HG02885 (cell line): ENCODE results near the gene LAMB4.

Experiments used
- ATAC-seq: cut with Tn5 transposase; IDR thresholded peaks from one replicate; pipeline ENCODE4 v1.9.1; 2021; ENCODE audit warnings: mild to moderate bottlenecking; ENCODE audit not compliant: unreplicated experiment, poor library complexity

The LAMB4 gene

DNA sequence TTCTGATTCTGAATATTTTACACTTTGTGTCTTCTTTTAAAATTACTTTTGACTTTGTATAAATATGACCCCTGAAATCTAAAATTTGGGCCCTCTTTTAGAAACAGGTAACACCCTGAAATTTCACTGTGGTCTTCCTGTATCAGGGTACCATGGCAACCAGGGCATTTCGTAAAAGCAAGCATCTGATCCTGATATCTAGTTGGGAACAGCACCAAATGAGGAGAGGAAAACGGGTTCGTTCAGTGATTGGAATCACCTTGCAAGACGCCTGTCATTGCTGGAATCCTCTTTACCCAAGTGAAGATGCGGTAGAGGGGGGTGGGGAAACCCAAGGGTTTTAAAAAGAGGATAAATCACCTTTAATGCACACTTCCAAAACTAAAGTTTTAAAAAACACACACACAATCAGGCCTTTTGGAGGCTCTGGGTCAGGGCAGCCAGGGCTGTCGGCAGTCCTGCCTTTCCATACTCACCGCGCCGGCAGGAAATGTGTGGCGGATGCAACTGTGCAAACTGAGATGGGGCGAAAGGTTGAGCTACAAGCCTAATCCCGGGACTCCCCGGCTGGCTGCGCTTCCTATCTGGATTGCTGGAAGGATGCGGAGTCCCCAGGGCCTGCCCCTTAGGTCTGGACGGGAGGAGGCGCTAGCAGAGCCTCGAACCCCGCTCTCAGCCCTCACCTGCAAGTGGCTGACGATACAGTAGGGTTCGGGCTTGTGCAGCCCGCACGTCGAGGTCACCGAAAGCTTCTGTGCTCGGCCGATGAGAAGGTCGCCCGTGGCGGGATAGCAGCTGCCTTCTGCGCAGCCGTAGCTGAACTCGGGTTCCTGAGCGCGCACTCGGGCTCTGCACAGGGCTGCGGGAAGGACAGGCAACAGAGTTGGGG lies 129.0 kb downstream of the LAMB4 start:
- no peak for ATAC-seq

DNA sequence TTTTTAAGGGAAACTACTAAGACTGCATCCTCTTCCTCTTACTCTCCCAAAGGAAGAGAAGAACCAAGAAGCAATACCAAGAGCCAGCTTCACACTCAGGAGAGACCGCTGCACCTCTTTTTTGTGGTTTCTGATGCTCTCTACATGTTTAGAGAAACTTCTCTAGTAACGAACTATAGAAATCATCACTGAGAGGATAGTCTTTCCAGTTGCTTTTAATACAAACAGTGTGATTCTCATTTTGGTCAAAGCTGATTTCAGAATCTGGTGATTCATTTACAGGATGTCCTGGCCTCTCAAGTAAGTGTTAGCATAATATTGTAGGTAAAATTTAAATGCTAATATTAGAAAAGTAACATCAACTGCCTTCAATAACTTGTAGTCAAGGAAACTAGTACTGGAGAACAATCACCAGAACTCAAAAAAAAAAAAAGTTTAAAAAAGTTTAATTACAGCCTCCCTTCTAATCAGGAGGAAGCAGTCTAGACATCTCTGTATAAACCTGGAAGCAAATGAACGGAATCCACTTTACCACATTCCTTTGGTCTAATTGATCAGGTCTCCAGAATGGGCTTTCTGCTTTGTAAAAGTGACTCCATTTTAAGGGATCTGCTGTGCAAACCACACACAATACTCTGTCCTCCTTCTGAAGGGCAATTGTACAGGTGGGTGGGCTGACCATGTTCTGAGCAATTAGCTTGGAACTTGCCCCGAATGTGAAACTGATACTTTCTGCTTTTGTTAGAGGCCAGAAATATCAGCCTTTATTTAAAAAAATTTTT lies 130.2 kb downstream of the LAMB4 start:
- no peak for ATAC-seq

DNA sequence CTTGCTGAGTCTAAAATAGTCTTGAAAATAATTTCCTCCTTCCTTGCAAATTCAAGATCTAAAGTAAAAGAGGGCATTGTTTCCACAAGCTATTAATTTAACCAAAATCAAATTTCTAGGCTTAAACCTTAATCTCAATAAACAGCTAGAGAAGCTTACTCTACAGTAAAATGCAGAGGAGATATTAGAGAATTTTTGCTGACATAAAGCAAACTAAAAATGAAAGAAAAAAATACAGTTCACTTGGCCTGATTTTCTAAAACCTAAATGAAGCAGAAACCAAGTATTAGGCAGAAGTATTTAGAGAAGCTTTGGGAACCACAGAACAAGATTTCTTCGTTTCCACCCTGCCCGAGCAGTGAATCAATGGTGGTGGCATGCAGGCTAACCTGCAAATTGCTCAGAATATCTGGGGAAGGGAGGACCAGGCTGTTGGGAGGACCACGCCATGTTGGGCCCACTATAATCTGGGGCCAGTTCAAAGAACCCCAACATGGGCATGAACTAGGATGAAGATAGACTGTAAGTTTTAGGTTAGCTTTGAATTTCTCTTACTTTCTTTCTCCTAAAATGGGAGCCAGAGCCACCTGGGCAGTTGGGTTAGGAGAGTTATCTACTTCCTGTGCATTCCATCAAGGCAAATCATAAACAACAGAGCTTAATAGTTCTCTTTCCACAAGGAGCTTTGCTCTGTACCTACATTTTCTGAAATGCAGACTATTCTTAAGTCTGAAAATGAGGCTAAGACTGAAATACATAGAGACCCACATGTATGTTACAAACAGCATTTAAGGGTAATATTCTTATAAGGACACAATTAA lies 131.3 kb downstream of the LAMB4 start:
- ATAC-seq, result no peak

DNA sequence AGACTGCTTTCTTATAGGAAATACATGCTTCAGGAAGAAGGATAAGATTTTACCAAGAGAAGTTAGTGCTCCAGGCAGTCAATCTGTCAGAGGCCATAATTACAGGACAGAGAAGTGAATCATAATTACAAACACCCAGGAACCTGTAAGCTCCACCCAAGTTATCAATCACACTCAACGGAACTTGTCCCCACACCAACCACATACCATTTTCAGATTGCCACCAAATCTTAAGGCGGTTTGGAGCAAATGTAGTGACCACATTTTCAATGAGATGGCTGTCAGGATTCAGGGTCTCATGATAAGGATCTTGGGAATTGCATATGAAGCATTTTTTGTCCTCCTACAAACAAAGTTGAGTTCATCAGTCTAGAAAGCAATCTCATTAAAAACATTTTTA lies 132.0 kb downstream of the LAMB4 start:
- no peak for ATAC-seq

DNA sequence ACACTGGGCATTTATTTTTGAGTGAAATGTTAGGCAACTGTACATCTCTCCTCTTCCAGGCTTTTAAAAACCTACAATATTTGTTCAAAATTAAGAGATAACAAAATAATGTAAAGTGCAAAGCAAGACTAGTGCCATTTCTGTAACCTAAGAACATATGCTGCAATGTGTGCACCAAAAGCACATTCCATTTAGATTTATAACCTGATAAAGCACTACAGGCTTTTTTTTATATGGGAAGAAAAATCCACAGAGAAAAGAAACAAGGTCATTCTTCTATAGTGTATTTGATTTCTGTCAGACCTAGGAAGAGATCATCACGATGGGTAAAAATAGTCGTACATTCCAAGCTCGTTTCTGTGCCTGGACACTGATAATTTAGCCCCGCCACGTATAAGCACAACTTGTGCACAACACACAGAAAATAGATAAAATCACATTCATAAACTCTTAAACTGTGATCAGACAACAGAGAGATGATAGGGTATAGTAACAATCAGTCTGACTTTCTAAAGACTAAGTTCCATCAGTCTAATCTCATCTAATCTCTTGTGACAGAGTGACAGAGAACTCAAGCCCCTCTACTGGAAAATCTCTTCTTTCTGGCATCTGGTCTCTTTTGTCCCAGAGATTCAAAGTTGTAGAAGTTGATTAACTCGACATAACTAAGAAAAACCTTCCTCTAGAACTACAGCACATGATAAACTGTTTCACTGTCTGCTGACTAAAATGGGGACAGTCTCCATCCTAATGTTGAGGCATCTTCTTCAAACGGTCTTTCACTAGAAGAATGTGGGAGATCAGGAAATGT lies 133.9 kb downstream of the LAMB4 start:
- no peak for ATAC-seq

DNA sequence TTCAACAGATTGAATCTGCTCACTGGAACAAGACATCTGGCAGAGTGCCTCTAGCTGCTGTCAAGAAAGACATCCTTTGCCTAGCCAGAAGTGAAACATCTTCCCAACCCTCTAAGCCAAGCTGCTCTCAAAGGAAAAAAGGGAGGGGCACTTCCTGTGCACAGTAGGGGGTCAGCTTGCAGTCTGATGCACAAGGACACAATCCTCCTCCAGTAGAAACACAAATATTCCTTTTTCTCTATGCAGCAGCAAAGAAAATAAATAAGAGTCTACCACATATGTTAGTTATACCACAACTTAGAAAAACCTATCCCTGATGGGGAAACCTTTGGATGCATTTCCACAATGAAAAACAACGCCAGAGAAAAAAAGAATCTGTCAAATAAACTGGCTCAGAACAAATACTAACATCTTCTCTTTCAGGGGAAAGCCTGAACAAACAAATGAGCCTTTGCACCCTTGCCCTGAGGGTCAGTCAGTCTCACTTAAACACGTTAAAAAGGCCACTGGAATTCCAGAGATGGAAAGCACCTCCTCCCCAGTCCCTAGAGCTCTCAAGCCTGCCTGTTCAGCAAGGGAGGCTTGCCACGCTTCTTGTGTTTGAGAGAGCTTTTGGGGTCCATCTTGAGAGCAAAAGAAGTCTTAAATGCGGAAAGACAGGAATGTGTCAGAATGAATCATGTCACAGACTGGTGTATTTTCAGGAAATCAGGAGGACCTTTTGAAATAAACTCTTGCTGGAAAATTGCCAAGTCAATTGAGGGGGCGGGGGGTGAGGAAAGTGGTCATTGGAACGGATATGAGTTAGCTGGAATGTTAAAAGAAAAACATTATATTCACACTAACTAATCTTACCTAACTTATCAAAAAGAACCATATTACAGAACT lies 134.7 kb downstream of the LAMB4 start:
- no peak for ATAC-seq

DNA sequence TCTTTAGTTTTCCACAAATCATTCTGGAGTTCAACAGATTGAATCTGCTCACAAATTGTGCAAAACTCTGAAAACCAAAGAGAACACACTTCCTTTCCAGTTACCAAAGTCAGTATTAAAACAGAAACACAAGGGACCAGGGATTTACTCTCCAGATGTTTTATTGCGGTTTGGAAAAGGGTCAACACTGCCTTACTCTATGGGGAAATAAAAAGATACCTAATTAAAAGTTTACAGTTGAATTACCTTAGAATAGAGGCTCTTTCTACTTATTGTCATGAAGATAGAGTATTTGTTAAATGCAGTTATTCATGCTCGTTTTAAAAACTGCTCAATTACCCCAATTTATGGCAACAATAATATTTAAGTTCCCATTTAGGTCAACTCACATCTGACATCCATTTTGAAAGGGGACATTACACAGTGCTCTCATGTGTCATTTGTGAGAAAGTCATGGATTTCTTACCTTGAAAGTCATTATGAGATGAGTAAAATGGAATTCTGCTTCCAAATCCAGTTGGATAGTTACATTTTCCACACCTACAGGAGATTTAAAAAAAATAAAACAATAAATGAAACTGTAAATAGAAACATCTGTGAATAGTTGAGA lies 135.6 kb downstream of the LAMB4 start:
- ATAC-seq, result no peak

DNA sequence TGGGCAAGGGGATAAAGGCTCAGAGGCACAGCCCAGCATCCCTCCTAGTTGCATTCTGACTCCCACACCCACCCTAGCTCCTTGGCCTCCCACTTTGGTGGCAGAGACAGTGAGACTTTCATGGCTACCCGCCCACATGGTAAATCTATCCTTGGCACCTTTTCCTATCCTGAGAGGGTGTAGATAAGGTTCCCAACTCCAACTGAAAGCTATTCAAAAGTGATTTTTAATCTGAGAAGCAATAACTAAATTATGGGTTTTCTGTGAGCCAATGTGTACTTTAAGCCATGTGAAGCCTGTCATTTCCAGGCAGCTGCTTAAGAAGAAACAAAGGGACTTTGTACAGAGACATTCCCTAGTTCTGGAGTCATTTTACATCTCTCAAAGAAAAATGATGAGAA lies 136.3 kb downstream of the LAMB4 start:
- ATAC-seq, result no peak

DNA sequence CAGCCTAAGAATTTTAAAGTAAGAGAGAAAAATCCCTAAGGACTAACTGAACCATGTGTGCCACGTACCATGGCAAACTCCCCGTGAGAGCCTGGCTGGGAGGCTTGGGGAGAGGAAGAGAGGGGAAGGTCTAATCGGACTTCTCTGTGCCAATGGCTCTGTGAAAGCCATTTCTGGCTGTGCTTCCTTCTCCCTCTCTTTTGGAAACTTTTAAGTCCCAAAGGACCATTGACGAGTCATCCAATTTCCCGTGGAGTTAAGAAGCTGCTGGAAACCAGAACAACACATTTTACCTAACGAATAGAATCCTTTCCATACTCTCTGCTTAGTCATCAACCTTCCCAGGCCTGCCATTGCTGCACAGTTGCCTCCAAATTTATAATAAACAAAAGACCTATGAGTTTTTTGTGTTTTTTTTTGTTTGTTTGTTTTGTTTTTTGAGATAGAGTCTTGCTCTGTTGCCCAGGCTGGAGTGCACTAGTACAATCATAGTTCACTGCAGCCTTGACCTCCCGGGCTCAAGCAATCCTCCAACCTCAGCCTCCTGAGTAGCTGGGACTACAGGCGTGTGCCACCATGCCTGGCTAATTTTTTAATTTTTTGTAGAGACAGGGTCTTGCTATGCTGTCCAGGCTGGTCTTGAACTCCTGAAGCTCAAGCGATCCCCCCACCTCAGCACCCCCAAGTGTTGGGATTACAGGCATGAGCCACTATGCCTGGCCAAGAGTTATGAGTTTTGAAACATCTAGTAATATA lies 140.4 kb downstream of the LAMB4 start:
- no peak for ATAC-seq

DNA sequence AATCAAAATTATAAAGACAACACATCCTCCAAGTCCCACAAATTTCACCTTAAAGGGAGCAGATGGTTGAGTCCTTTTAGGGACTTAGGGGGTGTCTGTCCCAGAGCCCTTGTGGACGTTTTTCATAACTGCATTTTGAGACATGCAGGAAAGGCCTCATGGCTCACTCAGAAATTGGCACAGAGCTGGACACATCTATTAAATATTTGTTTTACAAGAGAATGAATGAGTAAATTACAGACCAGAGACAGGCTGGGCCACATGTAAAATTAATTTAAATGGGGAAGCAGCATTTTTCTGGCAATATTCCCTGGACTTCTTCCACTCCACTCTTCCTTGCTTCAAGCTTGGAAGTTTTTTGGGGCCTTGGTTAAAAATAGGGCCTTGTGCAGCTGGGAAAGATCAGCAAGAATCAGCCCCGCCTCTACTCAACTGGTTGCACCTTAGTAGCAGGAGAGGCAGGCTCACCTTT lies 147.2 kb downstream of the LAMB4 start:
- ATAC-seq, result no peak

DNA sequence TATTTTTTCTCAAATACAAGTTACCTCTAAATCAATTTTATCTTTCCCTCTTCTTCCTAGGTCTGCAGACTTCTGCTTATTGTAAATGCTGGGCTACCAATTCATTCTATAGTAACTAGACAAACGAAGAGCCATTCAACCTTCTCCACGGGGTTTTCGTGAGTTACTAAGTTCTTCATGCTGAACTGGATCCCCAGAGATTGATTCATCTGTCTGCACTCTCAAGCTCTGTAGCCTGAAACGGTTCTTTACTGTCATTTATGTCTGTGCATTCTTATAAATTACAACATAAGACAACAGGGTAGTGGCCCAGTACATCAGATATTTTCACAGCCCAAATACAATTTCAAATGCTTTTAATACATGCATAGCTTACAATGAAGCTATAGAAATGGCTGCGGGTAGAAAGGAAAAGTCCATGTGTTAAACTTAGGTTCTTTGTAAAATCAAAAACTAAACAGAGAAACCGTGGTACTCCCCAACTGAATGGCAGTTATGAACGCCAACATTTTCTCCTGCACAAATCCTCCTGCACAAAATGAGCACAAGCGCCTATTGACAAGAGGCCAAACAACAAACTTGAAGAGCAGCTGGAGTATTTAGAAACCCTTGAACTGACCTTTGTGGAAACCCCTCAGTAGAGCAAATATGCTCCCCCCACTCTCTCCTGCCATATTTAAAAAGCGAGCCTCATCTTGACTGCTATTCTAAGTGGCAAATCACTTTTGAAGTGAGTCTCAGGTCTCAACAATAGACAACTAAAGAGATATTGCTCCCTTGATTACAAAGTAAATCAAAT lies 147.9 kb downstream of the LAMB4 start:
- no peak for ATAC-seq

DNA sequence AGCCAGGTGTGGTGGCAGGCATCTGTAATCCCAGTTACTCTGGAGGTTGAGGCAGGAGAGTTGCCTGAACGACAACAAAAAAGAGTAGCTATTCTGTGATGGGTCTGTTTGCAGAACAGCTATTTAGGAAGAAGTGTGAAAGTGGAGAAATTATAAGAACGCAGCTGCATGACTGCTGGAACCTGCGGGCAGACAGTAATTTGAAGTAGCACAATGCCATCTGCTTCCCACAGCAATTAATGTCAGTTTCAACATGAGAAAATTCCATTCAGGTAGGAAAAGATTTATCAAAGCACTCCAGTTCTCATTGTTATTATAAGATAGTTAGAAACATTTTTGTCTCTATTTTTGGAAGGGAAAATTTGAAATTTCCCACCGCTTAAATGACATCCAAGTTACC lies 148.7 kb downstream of the LAMB4 start:
- ATAC-seq, result no peak

DNA sequence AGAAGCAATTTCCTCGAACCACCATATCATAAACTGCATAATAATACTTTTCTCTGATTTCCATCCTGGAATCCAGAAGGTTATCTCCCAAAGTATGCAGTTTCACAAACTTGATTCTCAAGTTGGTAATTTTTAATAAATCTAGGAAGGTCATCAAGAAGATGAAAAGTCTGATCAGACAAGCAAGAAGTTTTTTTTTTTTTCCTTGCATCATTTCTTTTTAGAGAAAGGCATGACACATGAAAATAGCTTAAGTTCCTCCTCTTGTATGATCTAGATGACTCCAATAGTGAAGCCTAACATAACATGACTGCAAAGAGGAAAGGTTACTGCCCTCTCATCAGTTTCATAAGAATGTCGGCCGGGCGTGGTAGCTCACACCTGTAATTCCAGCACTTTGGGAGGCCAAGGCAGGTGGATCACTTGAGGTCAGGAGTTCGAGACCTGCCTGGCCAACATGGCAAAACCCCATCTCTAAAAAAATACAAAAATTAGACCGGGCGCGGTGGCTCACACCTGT lies 149.4 kb downstream of the LAMB4 start:
- no peak for ATAC-seq

DNA sequence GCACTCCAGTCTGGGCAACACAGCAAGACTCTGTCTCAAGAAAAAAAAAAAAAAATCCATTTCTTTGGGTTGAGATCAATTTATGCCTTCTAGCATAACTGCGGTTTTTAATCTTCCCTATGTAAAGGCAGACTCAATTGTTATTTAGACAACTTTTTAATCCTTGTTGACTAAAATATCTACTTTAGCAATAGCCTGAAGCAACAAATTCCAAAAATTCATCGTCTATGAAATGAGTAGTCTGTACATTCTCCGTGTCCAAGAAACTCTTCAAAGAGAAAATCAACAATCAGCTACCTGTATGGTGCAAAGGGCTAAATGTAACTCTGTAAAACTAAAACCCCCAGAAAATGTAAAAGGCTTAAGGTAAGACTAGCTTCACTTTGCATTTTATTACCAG lies 150.0 kb downstream of the LAMB4 start:
- ATAC-seq, result no peak

DNA sequence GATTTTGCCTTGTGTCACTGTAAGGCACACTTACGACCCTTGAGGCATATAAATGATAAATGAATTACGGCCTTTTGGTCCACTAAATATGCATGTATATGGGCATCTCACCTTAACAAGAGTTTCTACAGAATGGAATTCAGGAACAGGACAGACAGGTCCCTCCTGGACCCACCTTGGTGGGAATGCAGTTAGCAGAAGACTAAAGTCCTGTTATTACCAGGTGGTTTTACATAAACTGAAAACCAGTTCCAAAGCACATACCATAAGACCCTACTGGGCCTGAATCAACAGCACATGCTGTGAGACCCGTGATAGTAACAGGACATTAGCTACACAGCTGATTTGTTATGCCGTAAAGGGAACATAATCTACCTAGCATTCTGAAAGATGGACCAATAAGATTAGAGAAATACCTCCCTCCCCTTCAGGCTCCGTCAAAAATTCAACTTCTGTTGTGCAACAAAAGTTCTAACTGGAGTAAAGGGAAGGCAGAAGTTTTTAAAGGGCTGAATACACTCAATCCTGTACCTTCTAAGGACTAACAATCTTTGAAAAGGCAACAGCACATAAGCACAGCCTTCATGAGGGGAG lies 151.2 kb downstream of the LAMB4 start:
- ATAC-seq, result no peak

DNA sequence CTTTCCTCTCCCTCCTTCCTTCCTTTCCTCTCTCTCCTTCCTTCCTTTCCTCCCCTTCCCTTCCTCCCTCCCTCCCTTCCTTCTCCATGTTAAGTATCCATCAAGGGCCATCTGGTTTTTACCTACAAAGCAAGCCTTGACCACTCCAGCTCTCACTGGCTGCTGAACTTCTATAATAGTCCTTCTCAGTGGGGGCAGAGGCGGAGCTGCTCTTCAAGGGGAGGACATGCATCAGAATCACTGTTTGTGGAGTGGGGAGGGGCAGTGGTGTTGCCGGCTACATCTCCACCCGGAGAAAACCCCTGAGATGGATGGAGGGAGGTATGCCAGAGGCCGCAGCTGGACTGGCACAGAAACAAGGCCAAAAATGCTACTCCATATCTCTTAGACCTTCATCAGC lies 153.1 kb downstream of the LAMB4 start:
- ATAC-seq, result no peak
